GM18498 (cell line): ENCODE data around the gene LDLRAD4.

Experiments
- ATAC-seq: cut with Tn5 transposase; IDR thresholded peaks from one replicate; pipeline ENCODE4 v1.9.1; 2021; ENCODE audit warnings: mild to moderate bottlenecking, moderate library complexity; ENCODE audit not compliant: unreplicated experiment

The LDLRAD4 gene

DNA sequence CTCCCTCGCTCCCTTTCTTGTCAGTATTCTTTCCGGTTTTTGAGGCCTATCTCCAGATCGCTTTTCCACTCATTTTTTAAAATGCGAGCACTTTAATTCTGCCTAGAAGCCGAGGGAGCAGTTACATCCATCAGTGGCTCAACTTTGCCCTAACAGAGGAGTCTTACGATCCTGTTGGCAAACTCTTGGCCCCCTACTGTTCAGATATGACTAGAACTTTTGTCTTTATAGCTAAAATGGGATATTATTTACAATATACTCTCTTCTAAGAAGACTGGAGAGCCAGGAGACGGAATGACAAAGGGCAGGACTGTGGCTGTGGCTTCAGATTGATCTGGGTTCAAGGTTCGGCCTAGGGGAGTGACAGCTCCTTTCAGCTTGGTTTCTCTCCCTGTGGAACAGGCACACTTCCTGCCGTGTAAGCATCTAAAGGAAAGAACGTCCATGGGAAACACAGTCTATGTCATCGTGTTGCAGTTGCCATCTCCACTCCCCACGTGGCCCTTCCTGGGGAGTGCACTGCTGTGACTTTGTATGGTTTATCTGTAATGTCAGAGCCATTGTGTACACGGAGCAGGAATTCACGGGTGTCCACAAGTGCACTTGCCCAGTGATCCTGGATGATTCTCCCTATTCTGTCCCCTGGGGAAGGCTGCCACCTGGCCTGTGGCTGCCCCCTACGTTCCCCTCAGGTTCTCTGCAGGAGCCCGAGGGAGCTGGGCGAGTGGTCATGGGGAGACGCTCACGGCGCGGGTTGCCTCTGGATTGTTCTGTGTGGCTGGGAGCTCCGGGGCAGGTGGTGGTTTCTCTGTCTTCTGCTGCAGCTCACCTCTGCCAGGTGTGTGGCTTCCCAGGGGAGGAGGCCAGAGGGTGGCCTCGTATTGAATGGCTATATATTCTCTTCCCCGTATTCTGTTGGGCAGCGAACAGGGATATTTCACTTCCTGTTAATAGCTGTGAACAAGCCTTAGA lies 222.0 kb downstream of the LDLRAD4 start:
- no peak for ATAC-seq

DNA sequence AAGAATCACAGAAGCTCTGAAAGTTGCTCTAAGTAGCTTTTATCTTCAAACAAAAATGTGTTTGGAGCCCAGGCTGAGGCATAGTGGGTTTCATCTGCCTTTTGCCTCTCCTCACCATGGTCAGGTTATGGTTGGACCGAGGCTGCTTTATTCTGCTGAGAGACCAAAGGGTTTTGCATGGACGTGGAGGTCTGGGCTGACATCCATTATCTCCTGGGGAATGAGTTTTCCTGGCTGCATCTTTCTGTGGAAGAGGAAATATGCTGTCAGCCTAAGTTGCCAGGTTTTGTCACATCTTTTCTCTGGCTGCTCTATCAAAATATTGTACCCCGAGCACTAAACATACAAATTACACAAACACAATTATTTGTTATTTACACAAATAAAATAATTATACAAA lies 223.2 kb downstream of the LDLRAD4 start:
- ATAC-seq, result no peak

DNA sequence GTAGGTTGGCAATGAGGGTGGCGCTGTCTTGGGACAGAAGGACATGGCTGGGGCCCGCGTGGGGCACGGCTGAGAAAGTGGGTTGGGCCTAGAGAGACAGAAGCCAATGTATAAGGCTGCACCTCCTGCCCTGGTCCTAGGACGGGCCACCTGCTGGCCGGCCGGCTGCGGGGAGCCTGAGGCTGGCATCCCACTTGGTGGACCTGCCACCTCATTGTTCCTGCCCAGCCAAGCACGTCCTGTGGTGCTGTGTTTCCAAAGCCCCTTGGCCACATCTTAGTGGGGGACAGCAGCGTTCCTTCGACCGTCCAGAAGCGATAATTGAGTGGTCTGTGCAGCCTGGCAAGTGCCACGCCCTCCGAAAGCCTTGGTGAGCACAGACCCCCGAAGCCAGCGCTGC lies 223.9 kb downstream of the LDLRAD4 start:
- ATAC-seq, result no peak

DNA sequence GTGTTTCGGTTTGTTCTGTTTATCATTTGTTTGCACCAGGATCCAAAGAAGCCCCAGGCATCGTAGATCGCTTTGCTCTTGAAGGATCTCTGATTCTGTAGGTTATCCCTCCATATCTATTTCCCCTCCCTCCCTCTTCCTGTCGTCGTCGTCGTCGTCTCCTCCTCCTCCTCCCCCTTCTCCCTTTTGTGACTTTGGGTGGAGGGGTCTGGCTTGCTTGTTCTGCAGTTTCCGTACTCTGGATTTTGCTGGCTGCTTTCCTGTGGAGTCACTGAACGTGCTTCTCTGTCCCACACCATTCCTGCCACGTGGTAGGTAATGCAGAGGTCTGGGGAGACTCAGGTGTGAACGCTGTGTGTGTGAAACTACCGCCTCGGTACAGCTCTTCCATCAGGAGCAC lies 225.0 kb downstream of the LDLRAD4 start:
- ATAC-seq, result no peak

DNA sequence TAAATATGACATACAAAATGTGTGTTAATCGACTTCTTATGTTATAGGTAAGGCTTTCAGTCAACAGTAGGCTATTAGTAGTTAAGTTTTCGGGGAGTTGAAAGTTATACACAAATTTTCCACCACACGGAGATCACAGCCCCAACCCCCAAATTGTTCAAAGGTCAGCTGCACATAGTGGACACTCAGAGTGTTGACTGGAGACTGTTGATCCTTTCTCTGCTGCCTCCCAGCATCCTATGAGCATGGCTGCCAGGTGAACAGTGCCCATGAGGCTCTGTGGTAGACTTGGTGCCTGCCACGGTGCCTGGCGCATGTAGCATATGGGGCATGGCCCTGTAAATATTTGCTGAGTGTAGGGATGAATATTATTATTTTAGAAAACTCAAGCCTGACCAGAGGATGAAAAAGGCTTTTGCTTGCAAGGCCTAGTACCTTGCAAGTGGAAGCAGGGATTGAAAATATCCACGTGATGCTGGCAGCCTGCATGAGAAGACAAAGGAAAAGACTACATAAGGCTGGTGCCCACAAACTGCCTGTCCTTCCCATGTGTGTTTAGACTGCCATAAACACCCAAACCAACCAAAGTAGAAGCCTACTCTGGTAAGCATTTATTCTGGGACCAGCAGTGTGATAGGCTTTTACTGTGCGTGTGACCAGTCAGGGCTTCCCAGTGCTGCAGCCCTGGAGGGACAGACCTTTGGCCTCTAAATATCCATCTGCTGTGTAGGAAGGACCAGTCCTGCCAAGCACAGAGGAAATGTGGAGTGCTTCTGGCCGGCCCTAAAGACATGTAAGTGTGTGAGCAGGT lies 226.1 kb downstream of the LDLRAD4 start:
- ATAC-seq, result no peak

DNA sequence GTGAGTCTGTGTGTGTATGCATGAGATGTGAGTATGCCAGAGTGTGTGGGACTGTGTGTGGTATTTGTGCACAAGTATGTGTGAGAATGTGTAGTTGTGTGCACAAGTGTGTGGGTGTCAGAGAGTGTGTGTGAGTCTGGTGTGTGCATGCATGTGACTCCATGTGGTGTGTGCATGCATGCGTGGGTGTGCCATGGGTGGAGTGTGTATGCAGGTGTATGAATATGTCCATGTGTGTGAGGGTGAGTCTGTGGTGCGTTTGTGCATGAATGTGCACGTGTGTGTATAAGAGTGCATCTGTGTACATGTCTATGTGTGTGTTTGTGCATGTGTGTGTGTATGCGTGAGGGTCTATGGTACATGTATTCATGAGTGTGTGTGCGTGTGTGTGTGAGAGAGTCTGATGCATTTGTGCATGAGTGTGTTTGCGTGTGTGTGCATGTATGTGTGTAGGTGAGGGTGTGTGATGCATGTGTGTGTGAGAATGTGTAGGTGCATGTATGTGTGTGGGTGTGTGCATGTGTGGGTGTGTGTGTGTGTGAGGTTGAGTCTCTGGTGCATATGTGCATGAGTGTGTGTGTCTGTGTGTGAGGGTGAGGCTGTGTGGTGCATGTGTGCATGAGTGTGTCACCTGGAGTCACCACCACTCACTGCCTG lies 226.8 kb downstream of the LDLRAD4 start:
- ATAC-seq, result no peak

DNA sequence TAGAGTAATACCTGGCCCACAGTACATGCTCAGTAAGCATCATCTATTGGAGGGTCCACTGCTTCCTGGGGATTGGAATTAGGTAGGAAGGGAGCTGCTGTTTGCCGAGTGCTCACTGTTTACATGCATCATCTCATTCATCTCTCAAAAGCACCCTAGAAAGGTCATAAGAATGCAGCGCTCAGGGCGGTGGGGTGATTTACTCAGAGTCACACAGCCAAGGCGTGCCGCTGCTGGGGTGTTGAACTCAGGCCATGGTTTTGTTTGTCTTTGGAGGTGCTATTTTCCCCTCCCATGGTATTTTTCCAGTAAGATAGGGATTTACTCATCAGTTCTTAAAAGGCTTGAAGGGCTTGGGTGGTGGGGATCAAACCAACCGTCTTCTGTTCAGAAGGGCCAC lies 227.5 kb downstream of the LDLRAD4 start:
- ATAC-seq, result no peak

DNA sequence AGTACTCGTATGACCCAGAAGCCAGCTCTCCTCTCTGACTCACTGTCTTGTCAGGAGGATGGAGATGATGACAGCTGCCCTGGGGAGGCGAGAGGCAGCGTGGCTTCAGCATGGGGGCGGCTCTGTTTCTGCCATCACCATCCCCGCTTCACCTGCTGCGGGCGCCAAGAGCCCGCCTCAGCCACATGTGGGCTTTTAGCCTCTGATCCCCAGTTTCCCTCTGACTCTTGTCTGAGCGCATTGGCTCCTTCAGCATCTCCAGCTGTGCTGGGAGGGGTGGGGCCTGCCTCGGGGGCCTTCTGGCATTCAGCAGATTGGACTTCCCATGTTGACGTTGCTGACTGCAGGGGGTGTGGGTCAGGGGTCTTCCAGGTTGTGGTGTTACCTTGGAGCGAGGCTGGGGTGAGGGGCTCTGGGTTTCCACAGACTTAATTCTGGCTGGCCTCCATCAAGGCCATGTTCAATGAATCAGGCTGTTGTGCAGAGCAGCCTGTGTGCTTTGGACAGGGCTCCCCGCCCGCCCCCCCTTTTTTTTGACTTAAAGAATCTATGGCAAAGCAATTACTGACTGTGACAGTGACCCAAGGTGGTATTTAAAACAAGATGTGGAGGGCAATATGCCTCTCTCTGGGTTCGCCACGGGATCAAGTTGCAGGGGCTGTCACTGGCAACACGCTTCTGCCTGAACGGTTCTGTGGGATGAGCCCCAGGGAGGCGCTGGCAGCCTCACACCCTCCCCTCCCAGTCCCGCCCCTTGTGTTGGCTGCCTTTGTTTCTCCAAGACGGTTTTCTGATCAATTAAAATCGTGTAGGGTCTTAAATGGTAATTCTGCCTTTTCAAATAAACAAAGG lies 228.3 kb downstream of the LDLRAD4 start:
- ATAC-seq, result no peak

DNA sequence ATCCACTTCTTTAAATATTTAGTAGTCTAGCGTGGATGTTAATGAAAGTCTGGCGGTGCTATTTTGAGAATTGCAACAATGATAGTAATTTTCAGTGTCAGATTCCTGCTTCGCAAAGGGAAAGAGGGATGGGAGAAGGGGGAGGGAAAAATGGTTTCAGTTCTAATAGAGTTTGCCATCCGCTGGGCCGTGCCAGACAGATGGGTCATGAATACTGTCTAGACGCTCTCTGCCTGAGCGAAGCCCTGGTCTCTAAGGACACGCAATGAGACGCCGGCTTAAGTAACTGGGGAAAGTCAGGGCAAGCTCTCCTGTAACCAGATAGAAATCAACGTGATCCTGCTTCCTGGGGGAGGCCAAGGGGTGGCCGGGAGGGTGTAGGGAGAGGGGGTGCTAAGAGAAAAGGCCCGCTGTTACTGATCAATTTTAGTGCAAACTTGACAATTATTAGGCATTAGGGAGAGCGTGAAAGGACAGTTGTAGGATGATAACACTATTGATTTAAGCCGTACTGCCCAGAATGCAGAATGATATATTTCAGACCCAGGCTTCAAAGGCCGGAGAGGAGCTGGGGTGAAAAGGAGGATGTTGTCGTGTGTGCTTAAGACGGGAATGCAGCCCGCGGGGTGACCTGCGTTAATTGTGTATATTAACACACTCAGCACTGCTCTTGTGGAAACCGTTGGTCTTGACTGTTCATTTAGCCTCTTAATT lies 229.2 kb downstream of the LDLRAD4 start:
- ATAC-seq, result no peak

DNA sequence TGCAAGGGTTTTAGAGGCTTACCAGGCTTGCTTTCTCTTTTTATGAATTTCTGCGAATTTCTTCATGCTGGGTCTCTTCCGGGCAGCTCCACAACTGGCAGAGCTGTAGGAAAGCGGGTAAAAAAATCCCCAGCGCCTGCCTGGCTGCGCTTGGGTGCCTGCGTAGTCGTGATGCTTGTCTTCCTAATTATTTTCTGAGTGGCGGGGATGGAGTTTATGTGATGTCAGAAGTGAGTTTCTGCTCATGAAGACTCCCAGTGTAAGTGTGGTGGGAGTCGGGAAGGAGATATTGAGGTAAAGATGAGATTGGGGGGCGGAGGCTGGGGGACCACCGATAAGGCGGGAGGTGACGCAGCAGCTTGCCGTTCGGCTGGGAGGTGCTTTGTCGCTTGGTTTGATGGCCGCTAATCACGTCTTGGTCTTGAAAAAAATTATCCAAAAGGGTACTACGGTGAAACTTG lies 229.8 kb downstream of the LDLRAD4 start:
- ATAC-seq, result no peak

DNA sequence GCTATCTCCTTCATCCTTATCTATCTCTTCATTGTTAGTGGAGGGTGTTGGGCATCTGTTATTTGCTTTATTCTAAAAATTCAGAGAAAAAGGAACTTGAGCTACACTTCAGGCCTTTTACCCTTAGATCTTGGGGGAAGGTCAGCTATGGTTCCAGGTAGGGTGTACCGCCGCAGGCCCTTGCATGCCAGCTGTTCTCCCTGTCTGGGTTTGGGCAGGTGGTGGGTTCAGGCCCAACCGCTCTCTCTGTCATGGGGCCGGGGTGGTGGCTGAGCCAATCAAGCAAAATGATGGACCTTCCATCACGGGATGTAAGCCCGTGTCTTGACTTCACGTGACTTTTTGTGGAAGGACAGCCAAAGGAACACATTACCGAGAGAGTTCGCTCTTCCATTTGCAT lies 231.1 kb downstream of the LDLRAD4 start:
- ATAC-seq, result no peak

DNA sequence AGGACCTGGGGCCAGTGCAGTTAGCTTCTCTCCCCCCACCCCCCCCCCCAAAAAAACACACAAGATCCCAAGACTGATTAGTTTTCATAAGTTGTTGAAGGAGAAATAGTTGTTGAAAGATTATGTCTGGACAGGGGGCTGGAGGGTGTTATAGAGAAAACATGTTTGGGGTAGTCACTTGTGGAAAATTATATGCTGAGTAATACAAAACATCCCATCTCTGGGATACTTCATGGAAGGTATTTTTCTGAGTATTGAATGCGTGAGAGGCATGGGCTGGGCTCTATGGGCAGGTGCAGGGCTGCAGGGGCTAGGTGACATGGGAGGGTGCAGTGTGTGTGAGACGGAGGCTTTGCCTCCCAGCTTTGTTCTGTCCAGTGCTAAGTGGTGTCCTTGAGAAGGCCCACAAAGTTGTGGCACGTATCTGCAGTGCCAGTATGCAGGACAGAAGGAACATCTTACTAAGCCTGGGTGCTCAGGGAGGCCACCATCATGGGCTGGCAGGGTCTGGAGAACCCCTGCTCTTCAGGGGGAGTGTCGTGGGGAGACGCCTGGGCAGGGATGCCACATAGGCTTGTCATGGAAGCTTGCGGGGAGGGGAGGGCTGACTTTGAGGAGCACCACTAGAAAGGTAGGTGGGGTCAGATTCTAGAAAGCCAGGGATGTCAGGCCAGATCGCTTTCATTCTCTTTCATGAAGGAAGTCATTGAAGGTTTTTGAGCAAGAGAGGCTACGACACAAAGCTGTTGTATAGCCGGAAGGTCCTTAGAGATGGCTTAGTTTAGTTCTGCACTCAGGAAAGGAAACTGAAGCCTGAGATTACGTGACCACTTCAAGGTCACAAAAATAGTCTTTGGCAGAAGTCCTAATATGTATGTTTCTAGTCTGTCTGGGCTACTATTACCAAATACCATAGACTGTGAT lies 232.0 kb downstream of the LDLRAD4 start:
- peak; percentile 82 for ATAC-seq

DNA sequence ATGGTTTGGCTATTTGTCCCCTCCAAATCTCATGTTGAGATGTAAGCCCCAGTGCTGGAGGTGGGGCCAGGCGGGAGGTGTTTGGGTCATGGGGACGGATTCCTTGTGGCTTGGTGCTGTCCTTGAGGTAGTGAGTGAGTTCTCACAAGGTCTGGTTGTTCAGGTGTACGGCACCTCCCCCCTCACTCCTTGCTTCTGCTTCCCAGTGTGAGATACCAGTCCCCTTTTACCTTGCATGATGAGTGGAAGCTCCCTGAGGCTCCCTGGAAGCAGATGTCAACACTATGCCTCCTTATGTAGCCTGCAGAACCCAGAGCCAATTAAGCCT lies 232.6 kb downstream of the LDLRAD4 start:
- ATAC-seq, result no peak

DNA sequence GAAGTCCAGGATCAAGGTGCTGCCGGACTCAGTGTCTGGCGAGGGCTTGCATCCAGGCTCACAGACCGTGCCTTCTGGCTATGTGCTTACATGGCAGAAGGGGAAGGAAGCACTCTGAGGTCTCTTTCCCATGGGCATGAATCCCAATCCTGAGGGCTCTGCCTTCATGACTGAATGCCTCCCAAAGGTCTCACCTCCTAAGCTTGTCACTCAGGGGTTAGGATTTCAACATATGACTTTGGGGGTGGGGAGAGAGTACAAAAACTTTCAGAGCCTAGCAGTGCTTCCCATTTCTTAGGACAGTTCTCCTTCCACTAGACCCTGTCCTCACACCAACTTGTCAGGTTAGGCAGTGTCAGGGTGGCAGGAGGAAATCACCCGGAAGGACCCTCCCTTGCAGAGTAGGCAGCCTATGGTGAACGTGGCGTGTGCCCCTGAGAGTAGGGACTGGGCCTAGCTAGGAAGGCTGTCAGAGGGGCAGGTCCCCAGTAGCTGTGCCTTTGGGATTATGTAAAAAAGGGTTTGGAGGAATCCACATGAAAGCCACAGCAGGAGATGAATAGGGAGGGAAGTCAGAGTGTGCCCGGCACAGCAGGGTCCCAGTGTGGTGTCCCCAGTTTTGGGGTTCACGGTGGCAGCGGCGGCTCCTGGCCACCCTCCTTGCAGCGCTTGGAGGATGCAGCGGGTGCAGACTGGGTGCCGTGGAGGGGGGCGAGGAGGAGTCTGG lies 233.3 kb downstream of the LDLRAD4 start:
- ATAC-seq, result no peak

DNA sequence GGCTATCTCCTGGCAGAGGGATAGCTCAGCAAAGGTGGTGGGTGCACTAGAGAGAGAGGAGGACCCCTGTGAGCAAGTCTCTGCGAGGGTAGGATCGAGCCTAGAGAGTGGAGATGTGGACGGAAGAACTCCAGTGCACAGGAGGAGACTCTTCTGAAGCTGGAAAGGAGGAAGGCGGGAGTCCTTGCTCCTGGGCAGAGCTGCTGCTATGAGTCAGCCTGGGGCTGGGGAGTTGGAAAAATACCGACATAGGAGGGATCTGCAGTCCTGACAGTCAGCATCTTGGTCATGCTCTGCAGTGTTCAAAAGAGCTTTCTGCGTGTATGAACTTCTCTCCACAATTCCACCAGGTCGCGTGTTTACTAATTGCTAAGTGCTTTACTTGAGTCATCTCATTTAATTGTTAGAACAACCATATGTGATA lies 233.8 kb downstream of the LDLRAD4 start:
- no peak for ATAC-seq

DNA sequence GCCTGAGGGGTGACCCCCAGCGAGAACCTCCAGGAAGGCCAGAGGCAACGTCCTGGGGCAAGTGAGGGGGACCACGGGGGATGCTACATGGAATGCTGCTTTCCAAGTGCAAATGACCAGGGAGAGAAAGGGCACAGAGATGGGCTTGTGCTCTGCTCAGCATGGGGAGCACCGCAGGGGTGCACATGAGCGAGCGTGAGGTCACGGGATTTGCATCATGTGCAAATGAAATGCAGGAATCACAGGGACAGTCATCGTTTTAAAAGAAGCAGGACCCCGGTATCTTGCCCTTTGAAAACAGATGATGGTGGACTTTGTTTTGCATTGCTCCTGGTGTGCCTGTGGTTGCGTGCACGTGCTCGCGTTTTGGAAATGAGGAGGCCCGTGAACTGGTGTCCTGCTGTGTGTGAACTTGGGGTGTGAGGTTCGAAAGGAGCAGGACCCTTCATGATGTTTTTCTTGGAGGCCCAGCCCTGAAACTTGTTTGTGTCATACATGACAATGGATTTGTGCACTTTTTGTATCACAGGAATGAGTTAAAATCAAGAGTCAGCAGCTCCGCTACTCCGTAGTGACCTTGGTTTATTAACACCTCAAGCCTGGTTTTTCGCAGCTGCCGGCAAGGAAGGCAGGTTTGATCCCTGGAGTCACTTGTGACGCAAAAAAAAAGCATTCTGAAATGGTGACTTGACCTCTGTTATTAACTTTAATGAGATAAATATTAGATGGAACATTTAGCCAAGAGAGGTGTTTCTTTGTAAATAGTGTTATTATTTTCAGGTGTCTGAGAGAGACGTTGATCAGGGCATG lies 234.5 kb downstream of the LDLRAD4 start:
- no peak for ATAC-seq

DNA sequence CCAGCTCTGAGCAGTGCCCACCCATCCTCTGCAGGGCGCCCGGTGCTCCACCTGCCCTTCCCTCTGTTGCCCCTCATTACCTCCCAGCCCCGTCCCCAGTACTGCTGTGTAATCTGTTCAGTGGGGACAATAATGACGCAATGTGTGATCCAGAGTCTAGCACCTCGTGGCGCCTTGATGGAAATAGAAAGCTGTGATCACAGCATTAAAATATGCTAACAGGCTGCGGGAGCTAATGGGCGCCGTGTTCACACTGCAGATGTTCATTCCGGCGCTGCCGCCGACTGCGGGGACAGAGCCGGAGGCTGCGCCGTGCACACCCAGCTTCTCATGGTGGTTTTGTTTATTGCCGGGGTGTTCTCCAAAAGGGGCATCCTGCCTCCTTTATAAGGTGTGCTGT lies 235.2 kb downstream of the LDLRAD4 start:
- ATAC-seq, result no peak
